HepG2 (cell line): ENCODE measurements around the gene PSMC4.

Source experiments
- POLR2A ChIP-seq, 2 experiments: IDR thresholded peaks; 2 replicates each; pipeline ENCODE4 v1.6.1; 2011; ENCODE audit warnings: low read depth in 2 of 2, low read length in 2 of 2, mild to moderate bottlenecking in 1 of 2, moderate library complexity in 1 of 2; ENCODE audit not compliant: insufficient read depth in 1 of 2
- PRPF4 ChIP-seq: fragments of 200-400 bp; formaldehyde crosslinking; IDR thresholded peaks from 2 replicates; pipeline ENCODE4 v1.6.1; 2016; ENCODE audit warnings: low read length, low read depth; ENCODE audit not compliant: poor library complexity, severe bottlenecking
- ZNF660 ChIP-seq: sonication (generic); formaldehyde crosslinking; IDR thresholded peaks from 2 replicates; pipeline ENCODE4 v1.5.1; 2020; ENCODE audit warnings: mild to moderate bottlenecking, low read depth, missing genetic modification reagents, borderline replicate concordance
- ZSCAN29 ChIP-seq: sonication (generic); formaldehyde crosslinking; conservative IDR thresholded peaks from 2 replicates; pipeline ENCODE4 v1.4.0; 2020; ENCODE audit warnings: mild to moderate bottlenecking, missing genetic modification reagents

DNA sequence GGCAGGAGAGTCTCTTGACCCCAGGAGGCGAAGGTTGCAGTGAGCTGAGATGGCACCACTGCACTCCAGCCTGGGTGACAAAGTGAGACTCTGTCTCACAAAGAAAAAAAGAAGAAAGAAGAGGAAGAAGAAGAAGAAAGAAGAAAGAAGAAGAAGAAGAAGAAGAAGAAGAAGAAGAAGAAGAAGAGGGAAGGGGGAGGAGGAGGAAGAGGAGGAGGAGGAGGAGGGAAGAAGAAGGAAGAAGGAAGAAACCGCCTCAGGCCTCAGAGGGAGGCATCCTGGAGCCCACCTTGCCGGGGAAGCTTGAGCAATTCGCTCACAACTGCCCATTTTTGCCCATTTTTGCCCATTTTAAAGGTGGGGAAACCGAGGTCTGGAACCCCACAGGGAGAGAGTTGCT lies 46.0 kb upstream of the PSMC4 start:
- no peak for TF ChIP-seq POLR2A (IDR thresholded peaks at IDR 0.05; ENCODE audit: insufficient read depth in 1 of 2, low read depth in 2 of 2, low read length in 2 of 2)
- TF ChIP-seq ZSCAN29 (CRISPR knock-in tag): no peak
- no peak for TF ChIP-seq ZNF660
- TF ChIP-seq PRPF4: no peak
